MCF 10A (cell line): ENCODE measurements around the gene SSH2. TPM values are rescaled to one million over a fixed set of nuclear protein-coding genes. Genes with fewer than 3 reads are reported as not detected.

Source experiments
- BruUV-seq: library from RNA; stranded (reverse); fragments of 400-500 nt; replicated peaks from 2 replicates; lab custom pipeline; 2021; lab: Mats Ljungman, UMichigan
- CTCF ChIA-PET: fragments of 300-600 bp; sonication (Branson Sonifier 250); formaldehyde crosslinking; extraction: SDS; loops from one replicate; lab custom pipeline; 2021; ENCODE audit warnings: antibody characterized with exemption, inconsistent platforms; lab: Yijun Ruan, JAX
- POLR2A ChIA-PET: fragments of 300-600, 350-650 bp; sonication (Branson Sonifier 250); formaldehyde crosslinking; extraction: SDS; loops from one replicate; lab custom pipeline; 2020; ENCODE audit warnings: antibody characterized with exemption, inconsistent platforms; lab: Yijun Ruan, JAX
- DNase-seq: peaks from one replicate; pipeline ENCODE4 v3.0.0-alpha.2; 2018; ENCODE audit not compliant: unreplicated experiment
- H3K27ac Mint-ChIP-seq: one replicate; pipeline ENCODE4 v1.8.0; 2022; ENCODE audit warnings: mild to moderate bottlenecking, low read depth, mixed read lengths; ENCODE audit not compliant: unreplicated experiment
- H3K27me3 Mint-ChIP-seq: one replicate; pipeline ENCODE4 v1.8.0; 2022; ENCODE audit warnings: mixed read lengths; ENCODE audit not compliant: insufficient read depth, unreplicated experiment
- H3K36me3 Mint-ChIP-seq: one replicate; pipeline ENCODE4 v1.8.0; 2022; ENCODE audit warnings: mild to moderate bottlenecking, moderate library complexity, mixed read lengths; ENCODE audit not compliant: insufficient read depth, unreplicated experiment
- H3K4me1 Mint-ChIP-seq: one replicate; pipeline ENCODE4 v1.8.0; 2022; ENCODE audit warnings: mixed read lengths; ENCODE audit not compliant: insufficient read depth, unreplicated experiment
- H3K4me3 Mint-ChIP-seq: one replicate; pipeline ENCODE4 v1.8.0; 2022; ENCODE audit warnings: mild to moderate bottlenecking, moderate library complexity, mixed read lengths; ENCODE audit not compliant: unreplicated experiment
- H3K9me3 Mint-ChIP-seq: one replicate; pipeline ENCODE4 v1.8.0; 2022; ENCODE audit warnings: mixed read lengths; ENCODE audit not compliant: unreplicated experiment
- CTCF ChIP-seq: fragments of 200-600 bp; IDR thresholded peaks from one replicate; pipeline ENCODE4 v1.8.0; 2022; ENCODE audit warnings: antibody characterized with exemption, mild to moderate bottlenecking; ENCODE audit not compliant: unreplicated experiment
- intact Hi-C: fragments of 100-400 bp; cut with micrococcal nuclease; formaldehyde crosslinking; loops from 2 replicates; pipeline ENCODE4 v1.14.1; 2022
- total RNA-seq: library from RNA; stranded (reverse); gene quantifications from 2 replicates; pipeline ENCODE4 v1.2.3, GENCODE V29; 2022

Gene SSH2
- total RNA-seq, 1 experiment from 2014 or later: 21.9 TPM

- H3K4me1 Mint-ChIP-seq: peaks cover 18% of the 10 kb centered on the region
- intact Hi-C loops: no loop called here
- no peak for TF ChIP-seq CTCF
- CTCF ChIA-PET: interaction anchor here (1.0 kb wide), 1 partner anchor 25 kb away, joined by 7 read pairs; no protein-coding TSS in a partner anchor
- no peak overlapping the region for H3K4me3 Mint-ChIP-seq
- peak overlapping the region; percentile 2 for H3K27ac Mint-ChIP-seq
- H3K9me3 Mint-ChIP-seq: no peaks in the 10 kb centered on the region
- POLR2A ChIA-PET: interaction anchor here (0.9 to 1.4 kb wide), 4 partner anchors 10 to 38 kb away, joined by 3 to 5 read pairs (median 4); partner anchors contain the start of gene SSH2
- no TSS peak for BruUV-seq
- peaks cover 16% of the 10 kb centered on the region for H3K36me3 Mint-ChIP-seq
- H3K27me3 Mint-ChIP-seq: no peaks in the 10 kb centered on the region
- DNase-seq: no peak
Observed at GRCh38 chr17:29892201-29892600, 37.8 kb downstream of the SSH2 start.

- intact Hi-C loops: no loop called here
- CTCF ChIA-PET: interaction anchor here (0.6 kb wide), 1 partner anchor 162 kb away, joined by 3 read pairs; no protein-coding TSS in a partner anchor
- H3K27ac Mint-ChIP-seq: no peak overlapping the region
- H3K9me3 Mint-ChIP-seq: no peaks in the 10 kb centered on the region
- peaks cover 18% of the 10 kb centered on the region for H3K4me1 Mint-ChIP-seq
- TF ChIP-seq CTCF: no peak
- no peak for DNase-seq
- POLR2A ChIA-PET: interaction anchor here (0.7 to 1.2 kb wide), 3 partner anchors 19 to 631 kb away, joined by 3 to 5 read pairs (median 3); no protein-coding TSS in a partner anchor
- no TSS peak for BruUV-seq
- H3K36me3 Mint-ChIP-seq: peaks cover 19% of the 10 kb centered on the region
- no peak overlapping the region for H3K4me3 Mint-ChIP-seq
- H3K27me3 Mint-ChIP-seq: no peaks in the 10 kb centered on the region
Observed at GRCh38 chr17:29891131-29891530, 38.9 kb downstream of the SSH2 start.

GRCh38 chr17:29885031-29885640, 44.9 kb downstream of the SSH2 start:
- Mint-ChIP-seq H3K27ac (no peak overlapping the region), H3K36me3 (peaks cover 11% of the 10 kb centered on the region), H3K4me1 (peaks cover 17% of the 10 kb centered on the region), H3K27me3 (no peaks in the 10 kb centered on the region), H3K9me3 (no peaks in the 10 kb centered on the region), H3K4me3 (no peak overlapping the region)
- CTCF ChIA-PET: no interaction called here
- BruUV-seq: no TSS peak
- no peak for DNase-seq
- POLR2A ChIA-PET: no interaction called here
- intact Hi-C loops: no loop called here
- TF ChIP-seq CTCF: no peak

GRCh38 chr17:29883497-29883896, 46.5 kb downstream of the SSH2 start:
- no peak for TF ChIP-seq CTCF
- Mint-ChIP-seq H3K27me3 (no peaks in the 10 kb centered on the region), H3K4me3 (no peak overlapping the region), H3K4me1 (peaks cover 17% of the 10 kb centered on the region), H3K9me3 (no peaks in the 10 kb centered on the region), H3K27ac (no peak overlapping the region), H3K36me3 (peaks cover 10% of the 10 kb centered on the region)
- ChIA-PET CTCF (no interaction called here), POLR2A (no interaction called here)
- BruUV-seq: no TSS peak
- intact Hi-C loops: no loop called here
- no peak for DNase-seq
